Mesodermal cell (in vitro differentiated cells): ENCODE results near the gene ZDHHC7.
"Not testable (repeated sequence)": the region's sequence is repeated elsewhere in the genome, so short reads cannot be mapped to it uniquely, and the experiment has no call there.

ENCODE experiments used
- H3K27ac ChIP-seq: 2 replicates; pipeline ENCODE4 v1.7.0; 2013; ENCODE audit warnings: mild to moderate bottlenecking, low read depth, low read length, moderate library complexity; ENCODE audit not compliant: severe bottlenecking
- H3K36me3 ChIP-seq: 2 replicates; pipeline ENCODE4 v1.7.1; 2013; ENCODE audit warnings: mild to moderate bottlenecking, low read length, moderate library complexity; ENCODE audit not compliant: control insufficient read depth, insufficient read depth
- H3K4me1 ChIP-seq: one replicate; pipeline ENCODE4 v1.7.1; 2013; ENCODE audit warnings: mild to moderate bottlenecking, low read length; ENCODE audit not compliant: insufficient read depth, control insufficient read depth, poor library complexity, severe bottlenecking
- H3K4me3 ChIP-seq: 2 replicates; pipeline ENCODE4 v1.7.0; 2013; ENCODE audit warnings: low read length, control low read depth, mild to moderate bottlenecking; ENCODE audit not compliant: insufficient read depth, poor library complexity, severe bottlenecking; ENCODE audit errors: extremely low read depth
- H3K9me3 ChIP-seq: 2 replicates; pipeline ENCODE4 v1.7.1; 2013; ENCODE audit warnings: mild to moderate bottlenecking, low read length, moderate library complexity; ENCODE audit not compliant: control insufficient read depth
- WGBS, 2 experiments: methylation state at CpG; one replicate each; pipeline ENCODE4 v1.1.5; 2013; ENCODE audit warnings: missing lambda C conversion rate in 2 of 2; ENCODE audit not compliant: insufficient coverage in 2 of 2; 5-methylcytosine and 5-hydroxymethylcytosine counted together

Gene ZDHHC7

GRCh38 chr16:84949772-84950436 lies 61.4 kb downstream of the ZDHHC7 start:
- H3K4me3 ChIP-seq: no peak overlapping the region
- H3K4me1 ChIP-seq: peaks cover 13% of the 10 kb centered on the region
- H3K9me3 ChIP-seq: no peaks in the 10 kb centered on the region
- no peak overlapping the region for H3K27ac ChIP-seq
- WGBS, 2 experiments: 83 to 88% methylated on average over 6 to 8 of the region's 10 CpGs
- H3K36me3 ChIP-seq: no peaks in the 10 kb centered on the region

DNA sequence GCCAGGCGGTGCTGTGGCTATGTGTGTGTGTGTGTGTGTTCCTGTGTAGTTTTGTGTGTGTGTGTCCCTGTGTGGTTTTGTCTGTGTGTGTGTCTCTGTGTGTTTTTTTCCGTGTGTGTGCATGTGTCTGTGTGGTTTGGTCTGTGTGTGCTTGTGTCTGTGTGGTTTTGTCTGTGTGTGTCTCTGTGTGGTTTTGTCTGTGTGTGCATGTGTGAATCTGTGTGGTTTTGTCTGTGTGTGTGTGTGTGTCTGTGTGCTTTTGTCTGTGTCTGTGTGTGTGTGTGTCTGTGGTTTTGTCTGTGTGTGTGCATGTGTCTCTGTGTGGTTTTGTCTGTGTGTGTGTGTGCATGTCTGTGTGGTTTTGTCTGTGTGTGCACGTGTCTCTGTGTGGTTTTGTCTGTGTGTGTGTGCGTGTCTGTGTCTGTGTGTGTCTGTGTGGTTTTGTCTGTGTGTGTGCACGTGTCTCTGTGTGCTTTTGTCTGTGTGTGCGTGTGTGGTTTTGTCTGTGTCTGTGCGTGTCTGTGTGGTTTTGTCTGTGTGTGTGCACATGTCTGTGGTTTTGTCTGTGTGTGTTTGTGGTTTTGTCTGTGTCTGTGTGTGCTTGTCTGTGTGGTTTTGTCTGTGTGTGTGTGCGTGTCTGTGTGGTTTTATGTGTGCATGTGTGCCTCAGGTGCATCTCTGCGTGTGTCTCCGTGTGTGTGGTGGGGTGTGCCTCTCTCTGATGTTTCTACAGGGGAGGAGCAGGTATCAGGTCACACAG lies 62.3 kb downstream of the ZDHHC7 start:
- WGBS, 2 experiments: 82 to 89% methylated on average over 6 to 10 of the region's 10 CpGs
- Histone ChIP-seq H3K9me3 (no peaks in the 10 kb centered on the region), H3K4me1 (peaks cover 13% of the 10 kb centered on the region), H3K36me3 (no peaks in the 10 kb centered on the region), H3K27ac (no peak overlapping the region), H3K4me3 (no peak overlapping the region)

DNA sequence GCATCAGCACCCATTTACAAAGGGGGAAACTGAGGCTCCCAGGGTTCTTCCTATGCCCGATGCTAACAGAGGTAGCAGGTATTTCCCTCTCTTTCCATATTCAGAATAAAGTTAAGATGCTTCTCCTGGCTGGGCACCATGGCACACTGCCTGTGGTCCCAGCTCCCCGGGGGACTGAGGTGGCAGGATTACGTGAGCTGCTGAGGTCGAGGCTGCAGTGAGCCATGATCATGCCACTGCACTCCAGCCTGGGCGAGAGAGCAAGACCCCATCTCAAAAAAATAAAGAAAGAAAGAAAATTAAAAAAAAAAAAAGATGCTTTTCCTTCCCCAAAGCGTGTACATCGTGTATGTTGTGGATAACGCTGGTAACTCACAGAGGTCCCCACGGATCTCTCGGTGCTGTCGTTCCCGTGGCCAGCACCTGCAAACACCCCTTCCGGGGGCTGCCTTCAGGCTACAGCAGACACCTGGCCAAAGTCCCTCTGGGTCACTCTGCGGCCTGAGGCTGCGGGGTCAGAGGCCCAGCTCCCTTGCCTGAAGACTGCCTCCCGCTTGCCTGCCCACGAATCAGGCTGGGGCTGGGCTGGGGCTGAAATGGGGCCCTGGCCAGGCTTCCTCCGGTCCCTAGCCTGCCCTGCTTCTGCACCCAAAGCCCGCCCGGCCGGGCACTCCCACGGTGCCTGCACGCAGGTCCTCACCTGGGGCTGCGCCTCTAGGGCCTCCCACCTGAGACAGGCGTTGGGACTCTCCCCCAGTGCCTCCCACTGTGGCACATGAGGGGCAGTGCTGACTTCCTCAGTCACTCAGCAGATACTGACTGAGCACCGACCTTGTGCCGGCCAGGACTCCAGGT lies 63.1 kb downstream of the ZDHHC7 start:
- no peaks in the 10 kb centered on the region for H3K36me3 ChIP-seq
- H3K9me3 ChIP-seq: no peaks in the 10 kb centered on the region
- no peak overlapping the region for H3K27ac ChIP-seq
- H3K4me3 ChIP-seq: no peak overlapping the region
- peaks cover 8% of the 10 kb centered on the region for H3K4me1 ChIP-seq
- 90 to 93% methylated on average over 24 to 25 of the region's 27 CpGs for WGBS, 2 experiments

DNA sequence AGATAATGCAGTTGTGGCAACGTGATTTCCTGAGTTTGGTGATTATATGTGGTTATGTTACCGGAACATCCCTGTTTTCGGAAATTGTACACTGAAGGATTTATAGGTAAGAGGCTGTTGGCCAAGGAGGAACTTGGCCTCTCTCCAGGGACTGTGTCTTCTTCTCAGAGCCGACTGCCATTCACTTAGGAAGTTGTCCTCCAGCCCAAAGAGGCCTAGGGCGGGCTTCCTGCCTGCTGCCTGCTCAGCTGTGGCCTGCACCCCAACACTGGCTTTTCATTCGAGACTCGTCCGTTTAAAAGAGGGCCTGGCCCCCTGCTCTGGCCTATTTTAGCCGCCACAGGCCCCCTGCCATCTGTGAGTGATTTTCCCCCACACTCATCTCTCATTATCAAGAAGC lies 64.3 kb downstream of the ZDHHC7 start:
- no peak overlapping the region for H3K4me3 ChIP-seq
- WGBS, 2 experiments: 83 to 89% methylated on average over 7 to 9 of the region's 9 CpGs
- H3K9me3 ChIP-seq: no peaks in the 10 kb centered on the region
- no peak overlapping the region for H3K27ac ChIP-seq
- no peaks in the 10 kb centered on the region for H3K36me3 ChIP-seq
- H3K4me1 ChIP-seq: peaks cover under 1% of the 10 kb centered on the region

DNA sequence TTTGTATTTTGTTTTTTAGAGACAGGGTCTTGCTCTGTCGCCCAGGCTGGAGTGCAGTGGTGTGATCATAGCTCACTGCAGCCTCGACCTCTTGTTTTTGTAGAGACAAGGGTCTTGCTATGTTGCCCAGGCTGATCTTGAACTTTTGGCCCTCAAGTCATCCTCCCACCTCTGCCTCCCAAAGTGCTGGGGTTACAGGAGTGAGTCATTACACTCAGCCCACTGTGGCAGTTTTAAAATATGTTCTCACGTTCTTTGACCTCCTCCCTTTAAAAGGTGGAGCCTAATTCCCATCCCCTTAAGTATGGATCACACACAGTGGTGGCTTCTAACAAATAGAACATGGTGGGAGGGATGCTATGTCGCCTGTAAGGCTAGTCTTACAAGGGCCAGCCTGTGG lies 67.7 kb downstream of the ZDHHC7 start:
- Histone ChIP-seq H3K4me3 (no peak overlapping the region), H3K4me1 (peaks cover 6% of the 10 kb centered on the region), H3K36me3 (no peaks in the 10 kb centered on the region), H3K27ac (no peak overlapping the region), H3K9me3 (no peaks in the 10 kb centered on the region)
- 89 to 90% methylated on average over 2 to 4 of the region's 4 CpGs for WGBS, 2 experiments

DNA sequence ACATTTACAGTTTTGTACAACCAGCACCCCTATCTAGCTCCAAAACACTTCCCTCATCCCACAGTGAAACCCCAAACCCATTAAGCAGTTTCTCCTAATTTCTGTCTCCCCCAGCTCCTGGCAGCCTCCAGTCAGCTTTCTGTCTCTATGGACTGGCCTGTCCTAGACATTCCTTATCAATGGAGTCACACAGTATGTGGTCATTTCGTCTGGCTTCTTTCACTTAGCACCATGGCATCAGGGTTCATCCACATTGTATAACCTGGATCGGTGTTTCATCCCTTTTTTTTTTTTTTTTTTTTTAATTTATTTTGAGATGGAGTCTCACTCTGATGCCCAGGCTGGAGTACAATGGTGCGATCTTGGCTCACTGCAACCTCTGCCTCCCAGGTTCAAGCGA lies 68.5 kb downstream of the ZDHHC7 start:
- Histone ChIP-seq H3K4me1 (peaks cover 6% of the 10 kb centered on the region), H3K27ac (no peak overlapping the region), H3K4me3 (no peak overlapping the region), H3K9me3 (no peaks in the 10 kb centered on the region), H3K36me3 (no peaks in the 10 kb centered on the region)
- WGBS, 2 experiments: 88 to 90% methylated on average over 1 to 2 of the region's 4 CpGs

- WGBS, 2 experiments: 86 to 87% methylated on average over 8 of the region's 10 CpGs
- Histone ChIP-seq H3K27ac (no peak overlapping the region), H3K4me1 (peaks cover 6% of the 10 kb centered on the region), H3K9me3 (no peaks in the 10 kb centered on the region), H3K36me3 (no peaks in the 10 kb centered on the region), H3K4me3 (no peak overlapping the region)
These were observed 69.4 kb downstream of the ZDHHC7 start for GRCh38 chr16:84941921-84942320.

DNA sequence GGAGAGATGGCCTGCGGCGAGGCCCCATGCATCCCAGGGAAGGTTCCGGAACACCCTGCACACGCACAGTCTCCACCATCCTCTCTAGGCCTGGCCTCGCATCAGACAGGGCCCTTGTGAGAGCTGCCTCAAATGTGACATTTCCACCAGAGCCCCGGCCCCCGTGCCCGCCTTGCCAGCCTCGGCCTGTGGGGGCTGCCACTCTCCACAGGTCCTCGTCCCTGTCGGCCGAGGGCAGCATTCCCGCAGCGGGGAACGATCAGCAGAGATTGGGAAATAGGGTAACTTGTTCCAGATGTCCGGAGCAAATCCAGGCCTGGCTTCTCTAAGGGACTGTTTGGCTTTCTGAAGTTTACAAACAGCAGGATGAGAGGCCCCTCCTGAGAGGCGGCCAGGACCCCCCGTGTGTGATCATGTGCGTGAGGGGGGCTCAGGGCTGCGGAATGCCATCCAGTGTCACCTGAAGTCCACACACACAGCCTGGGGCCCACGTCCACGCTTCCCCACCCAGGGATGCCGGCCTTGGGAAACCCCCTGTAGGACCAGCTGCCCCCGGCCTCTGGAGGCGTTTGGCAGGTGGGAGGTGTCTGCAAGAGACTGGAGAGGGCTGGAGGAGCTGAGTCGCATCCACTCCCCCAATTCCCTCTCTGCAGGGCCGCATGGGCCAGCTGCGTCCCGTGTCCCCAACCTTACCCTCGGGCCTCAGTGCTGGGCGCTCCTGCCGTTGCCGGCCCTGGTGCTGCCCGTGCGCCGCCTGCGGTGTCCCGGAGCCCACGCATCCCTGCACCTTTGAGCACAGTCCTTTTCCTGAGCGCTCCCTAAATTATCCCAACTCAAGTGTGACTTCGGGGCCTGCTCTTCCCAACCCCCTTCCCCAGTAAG lies 70.4 kb downstream of the ZDHHC7 start:
- 92 to 93% methylated on average over 29 to 35 of the region's 41 CpGs for WGBS, 2 experiments
- H3K9me3 ChIP-seq: no peaks in the 10 kb centered on the region
- peaks cover 6% of the 10 kb centered on the region for H3K4me1 ChIP-seq
- no peak overlapping the region for H3K27ac ChIP-seq
- no peak overlapping the region for H3K4me3 ChIP-seq
- no peaks in the 10 kb centered on the region for H3K36me3 ChIP-seq

- not testable (repeated sequence) for H3K27ac ChIP-seq, H3K36me3 ChIP-seq, H3K4me1 ChIP-seq, H3K9me3 ChIP-seq, H3K4me3 ChIP-seq
- 79 to 80% methylated on average over 6 of the region's 6 CpGs for WGBS, 2 experiments
These were observed 72.7 kb downstream of the ZDHHC7 start for GRCh38 chr16:84938616-84939015.
